K562 (cell line): ENCODE data around the gene C17orf50. TPM values are rescaled to one million over a fixed set of nuclear protein-coding genes. Genes with fewer than 3 reads are reported as not detected.

Experiments
- ATF1 ChIP-seq, 2 experiments: fragments of 450-650 bp in 1 of 2; IDR thresholded peaks; 2 replicates each; pipeline ENCODE4 v1.6.1; 2016; ENCODE audit warnings: missing compliant biosample characterization in 1 of 2, missing genetic modification characterization in 1 of 2
- CBX8 ChIP-seq: fragments of 200-600 bp; sonication (generic); IDR thresholded peaks from 2 replicates; pipeline ENCODE4 v1.6.1; 2012; ENCODE audit warnings: borderline replicate concordance, mixed run types, low read depth, mild to moderate bottlenecking, moderate library complexity, mixed read lengths, low read length, control low read depth, inconsistent platforms; ENCODE audit not compliant: poor library complexity, severe bottlenecking; ENCODE audit errors: extremely low read depth
- GATA2 ChIP-seq: sonication (generic); formaldehyde crosslinking; IDR thresholded peaks from 2 replicates; pipeline ENCODE4 v1.4.0; 2020; ENCODE audit warnings: mild to moderate bottlenecking, missing genetic modification reagents
- HDAC6 ChIP-seq: IDR thresholded peaks from 2 replicates; pipeline ENCODE4 v1.6.1; 2012; ENCODE audit warnings: low read depth, mild to moderate bottlenecking, control low read depth, inconsistent platforms, low read length, moderate library complexity
- JUNB ChIP-seq: fragments of 450-650 bp; formaldehyde crosslinking; conservative IDR thresholded peaks from 2 replicates; pipeline ENCODE4 v1.4.0; 2020; ENCODE audit warnings: mild to moderate bottlenecking
- KLF13 ChIP-seq: fragments of 450-650 bp; IDR thresholded peaks from 2 replicates; pipeline ENCODE4 v1.6.1; 2016; ENCODE audit warnings: missing genetic modification characterization, low read depth, mild to moderate bottlenecking, missing compliant biosample characterization, moderate library complexity, borderline replicate concordance
- MTA3 ChIP-seq: fragments of 450-650 bp; formaldehyde crosslinking; IDR thresholded peaks from 2 replicates; pipeline ENCODE4 v1.6.1; 2017; ENCODE audit warnings: mild to moderate bottlenecking, borderline replicate concordance
- POLR2A ChIP-seq: fragments of 450-650 bp; conservative IDR thresholded peaks from 2 replicates; pipeline ENCODE4 v1.6.1; 2016
- RUNX1 ChIP-seq: sonication (generic); IDR thresholded peaks from 2 replicates; pipeline ENCODE4 v1.6.1; 2016; ENCODE audit warnings: antibody characterized with exemption, low read depth
- SPI1 ChIP-seq: IDR thresholded peaks from 2 replicates; pipeline ENCODE4 v1.6.1; 2011; ENCODE audit warnings: low read depth, low read length, control low read depth, borderline replicate concordance
- STAT6 ChIP-seq: sonication (generic); formaldehyde crosslinking; IDR thresholded peaks from 2 replicates; pipeline ENCODE4 v1.8.1; 2023; ENCODE audit warnings: mild to moderate bottlenecking, missing genetic modification reagents
- TEAD2 ChIP-seq: fragments of 450-650 bp; IDR thresholded peaks from 2 replicates; pipeline ENCODE4 v1.6.1; 2016; ENCODE audit warnings: missing genetic modification characterization, control low read depth, missing compliant biosample characterization
- TRIM28 ChIP-seq: fragments of 450-650 bp; IDR thresholded peaks from 2 replicates; pipeline ENCODE4 v1.6.1; 2017
- ZNF197 ChIP-seq: fragments of 200-800 bp; sonication (Bioruptor generic); IDR thresholded peaks from 2 replicates; pipeline ENCODE4 v1.6.1; 2016; ENCODE audit warnings: low read depth, missing genetic modification characterization, missing compliant biosample characterization
- ZNF23 ChIP-seq: fragments of 250-450 bp; sonication (Bioruptor Pico); IDR thresholded peaks from 2 replicates; pipeline ENCODE4 v1.4.0; 2020; ENCODE audit warnings: mild to moderate bottlenecking
- ZNF740 ChIP-seq, 3 experiments: fragments of 200-800 bp in 1 of 3; sonication (Bioruptor generic) in 1 of 3; sonication (generic) in 1 of 3; formaldehyde crosslinking in 1 of 3; IDR thresholded peaks; 2 replicates each; pipeline versions ENCODE4 v1.6.1 to v1.8.0; 2016 to 2022; ENCODE audit warnings: mild to moderate bottlenecking in 2 of 3, missing compliant biosample characterization in 2 of 3, missing genetic modification characterization in 2 of 3, missing genetic modification reagents in 1 of 3
- ZNF79 ChIP-seq: fragments of 250-450 bp; sonication (Bioruptor Pico); IDR thresholded peaks from 2 replicates; pipeline ENCODE4 v1.4.0; 2020; ENCODE audit warnings: low read depth, mild to moderate bottlenecking, moderate library complexity
- polyA plus RNA-seq, 8 experiments: library from polyadenylated mRNA; depleted of rRNA in 4 of 8; stranded (reverse) in 5 of 8; unstranded in 3 of 8; fragments of >200 nt; fragmentation: Nextera tagmentation in 2 of 8; fragmentation: Illumina TruSeq in 1 of 8; extraction: Ambion mirVana in 2 of 8; extraction: Trizol in 1 of 8; gene quantifications; 2 replicates each; pipeline versions ENCODE4 v1.2.1 to v1.2.3, GENCODE V29; 2011 to 2014; ENCODE audit warnings: inconsistent platforms in 1 of 8, missing spikeins in 1 of 8
- total RNA-seq, 7 experiments: library from RNA; depleted of rRNA in 6 of 7; stranded (reverse); fragments of >200 nt in 6 of 7; fragmentation: Illumina TruSeq in 2 of 7; extraction: Trizol in 2 of 7; gene quantifications; 2 replicates each; pipeline versions ENCODE4 v1.2.1 to v1.2.3, GENCODE V29; 2011 to 2021; ENCODE audit warnings: low replicate concordance in 1 of 7
- TF ChIP-seq, protein P1 (sequence below): IDR thresholded peaks from 2 replicates; pipeline ENCODE4 v1.6.1; 2011; ENCODE audit warnings: borderline replicate concordance, low read depth, mild to moderate bottlenecking, moderate library complexity, low read length; ENCODE audit not compliant: insufficient read depth, poor library complexity, severe bottlenecking
- TF ChIP-seq, protein P2 (sequence below): sonication (generic); formaldehyde crosslinking; IDR thresholded peaks from 2 replicates; pipeline ENCODE4 v1.5.0; 2020; ENCODE audit warnings: missing genetic modification reagents

C17orf50 gene
- total and polyA plus RNA-seq, 9 of the 15 experiments (the other 6 are each of a cell fraction or from before 2014, with no cell fraction given): not detected

DNA sequence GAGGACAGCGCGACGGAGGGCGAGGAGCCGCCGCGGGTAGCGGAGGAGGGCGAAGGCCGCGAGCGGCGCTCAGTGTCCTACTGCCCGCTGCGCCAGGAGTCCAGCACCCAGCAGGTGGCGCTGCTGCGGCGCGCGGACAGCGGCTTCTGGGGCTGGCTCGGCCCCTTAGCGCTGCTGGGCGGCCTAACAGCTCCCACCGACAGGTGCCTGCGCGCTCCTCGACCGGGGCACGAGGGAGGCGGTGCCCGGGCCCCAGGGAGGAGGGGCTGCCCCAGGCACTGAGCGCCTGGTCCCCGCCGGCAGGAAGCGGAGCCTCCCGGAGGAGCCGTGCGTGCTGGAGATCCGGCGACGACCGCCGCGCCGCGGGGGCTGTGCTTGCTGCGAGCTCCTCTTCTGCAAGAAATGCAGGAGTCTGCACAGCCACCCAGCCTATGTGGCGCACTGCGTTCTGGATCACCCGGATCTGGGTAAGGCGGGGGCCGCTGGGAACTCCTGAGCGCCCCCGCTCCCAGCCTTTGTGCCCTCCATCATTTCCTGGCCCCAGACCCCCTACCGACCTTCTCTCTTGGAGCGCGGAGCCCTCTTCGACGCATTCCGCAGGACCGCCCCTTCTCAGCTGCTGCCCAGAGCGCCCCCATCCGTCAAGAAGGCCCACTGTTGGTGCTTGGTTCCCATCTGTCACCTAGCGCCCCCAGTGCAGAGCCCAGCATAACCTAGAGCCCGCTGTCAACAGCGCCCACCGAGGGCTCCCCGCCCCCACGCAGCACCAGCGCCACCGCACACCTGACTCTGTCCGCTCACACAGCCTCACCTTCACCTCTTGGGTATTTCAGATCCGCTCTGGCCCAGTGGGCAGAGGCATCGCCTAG, 3.7 kb downstream of the C17orf50 start (continued):
- TF ChIP-seq ZNF740 (CRISPR knock-in tag; IDR thresholded peaks at IDR 0.05) (no peak), ZNF740 (tag; IDR thresholded peaks at IDR 0.05) (no peak), CBX8 (no peak), GATA2 (CRISPR knock-in tag) (no peak), RUNX1 (no peak), ZNF23 (CRISPR knock-in tag) (no peak), JUNB (CRISPR knock-in tag) (no peak), TEAD2 (tag) (no peak), ATF1 (CRISPR knock-in tag; IDR thresholded peaks at IDR 0.05) (no peak), ATF1 (tag; IDR thresholded peaks at IDR 0.05) (peak; percentile 64; the same call in 1 of the 2 replicates), MTA3 (peak; percentile 80; the same call in 1 of the 2 replicates), ZNF79 (CRISPR knock-in tag) (no peak), HDAC6 (no peak), ZNF197 (no peak), KLF13 (no peak), POLR2A (no peak), TRIM28 (no peak), STAT6 (CRISPR knock-in tag) (no peak; the same call in 1 of the 2 replicates), SPI1 (no peak)
- TF ChIP-seq, protein P1, sequence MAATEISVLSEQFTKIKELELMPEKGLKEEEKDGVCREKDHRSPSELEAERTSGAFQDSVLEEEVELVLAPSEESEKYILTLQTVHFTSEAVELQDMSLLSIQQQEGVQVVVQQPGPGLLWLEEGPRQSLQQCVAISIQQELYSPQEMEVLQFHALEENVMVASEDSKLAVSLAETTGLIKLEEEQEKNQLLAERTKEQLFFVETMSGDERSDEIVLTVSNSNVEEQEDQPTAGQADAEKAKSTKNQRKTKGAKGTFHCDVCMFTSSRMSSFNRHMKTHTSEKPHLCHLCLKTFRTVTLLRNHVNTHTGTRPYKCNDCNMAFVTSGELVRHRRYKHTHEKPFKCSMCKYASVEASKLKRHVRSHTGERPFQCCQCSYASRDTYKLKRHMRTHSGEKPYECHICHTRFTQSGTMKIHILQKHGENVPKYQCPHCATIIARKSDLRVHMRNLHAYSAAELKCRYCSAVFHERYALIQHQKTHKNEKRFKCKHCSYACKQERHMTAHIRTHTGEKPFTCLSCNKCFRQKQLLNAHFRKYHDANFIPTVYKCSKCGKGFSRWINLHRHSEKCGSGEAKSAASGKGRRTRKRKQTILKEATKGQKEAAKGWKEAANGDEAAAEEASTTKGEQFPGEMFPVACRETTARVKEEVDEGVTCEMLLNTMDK: peak; percentile 64
- TF ChIP-seq, protein P2, sequence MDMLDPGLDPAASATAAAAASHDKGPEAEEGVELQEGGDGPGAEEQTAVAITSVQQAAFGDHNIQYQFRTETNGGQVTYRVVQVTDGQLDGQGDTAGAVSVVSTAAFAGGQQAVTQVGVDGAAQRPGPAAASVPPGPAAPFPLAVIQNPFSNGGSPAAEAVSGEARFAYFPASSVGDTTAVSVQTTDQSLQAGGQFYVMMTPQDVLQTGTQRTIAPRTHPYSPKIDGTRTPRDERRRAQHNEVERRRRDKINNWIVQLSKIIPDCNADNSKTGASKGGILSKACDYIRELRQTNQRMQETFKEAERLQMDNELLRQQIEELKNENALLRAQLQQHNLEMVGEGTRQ (CRISPR knock-in tag): no peak
